NCI-H748 (cell line): ENCODE results near the gene RCSD1.
"Not testable (repeated sequence)": the region's sequence is repeated elsewhere in the genome, so short reads cannot be mapped to it uniquely, and the experiment has no call there.

Experiments
- DNase-seq: peaks from one replicate; lab custom pipeline; 2025; ENCODE audit not compliant: unreplicated experiment; lab: John Stamatoyannopoulos, UW

Gene RCSD1

DNA sequence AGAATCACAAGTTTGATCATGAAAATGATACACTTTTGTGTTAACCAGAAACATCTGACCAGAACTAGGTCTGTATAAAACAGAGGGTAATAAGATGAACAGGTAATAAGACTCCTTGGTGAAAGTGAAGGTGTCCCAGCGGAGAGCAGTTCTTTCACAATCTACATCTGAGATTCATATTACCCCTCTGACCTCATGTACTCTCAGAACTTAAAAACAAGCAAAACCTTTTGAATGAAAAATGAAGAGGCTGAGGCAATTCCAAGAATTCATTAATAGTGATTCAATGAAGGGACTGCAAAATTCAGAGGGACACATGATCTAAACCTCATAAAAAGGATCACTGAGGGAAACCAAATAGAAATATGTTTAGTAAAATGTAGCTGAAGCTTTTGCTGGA is 80.8 kb downstream of the RCSD1 start:
- DNase-seq, result no peak

DNA sequence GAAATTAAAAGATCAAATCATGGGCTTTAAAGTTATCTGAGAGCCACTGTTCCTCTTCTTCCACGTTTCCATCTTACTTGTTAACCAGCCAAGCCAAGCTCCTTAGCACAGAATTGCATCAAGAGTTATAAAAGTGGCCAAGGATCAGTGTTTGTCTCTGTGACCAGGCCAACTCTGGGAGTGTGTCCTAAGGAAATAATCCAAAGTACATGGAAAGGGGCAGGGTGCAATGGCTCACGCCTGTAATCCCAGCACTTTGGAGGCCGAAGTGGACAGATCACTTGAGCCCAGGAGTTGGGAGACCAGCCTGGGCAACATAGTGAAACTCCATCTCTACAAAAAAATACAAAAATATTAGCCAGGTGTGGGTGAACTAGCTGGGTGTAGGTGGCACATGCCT is 81.8 kb downstream of the RCSD1 start:
- no peak for DNase-seq

DNA sequence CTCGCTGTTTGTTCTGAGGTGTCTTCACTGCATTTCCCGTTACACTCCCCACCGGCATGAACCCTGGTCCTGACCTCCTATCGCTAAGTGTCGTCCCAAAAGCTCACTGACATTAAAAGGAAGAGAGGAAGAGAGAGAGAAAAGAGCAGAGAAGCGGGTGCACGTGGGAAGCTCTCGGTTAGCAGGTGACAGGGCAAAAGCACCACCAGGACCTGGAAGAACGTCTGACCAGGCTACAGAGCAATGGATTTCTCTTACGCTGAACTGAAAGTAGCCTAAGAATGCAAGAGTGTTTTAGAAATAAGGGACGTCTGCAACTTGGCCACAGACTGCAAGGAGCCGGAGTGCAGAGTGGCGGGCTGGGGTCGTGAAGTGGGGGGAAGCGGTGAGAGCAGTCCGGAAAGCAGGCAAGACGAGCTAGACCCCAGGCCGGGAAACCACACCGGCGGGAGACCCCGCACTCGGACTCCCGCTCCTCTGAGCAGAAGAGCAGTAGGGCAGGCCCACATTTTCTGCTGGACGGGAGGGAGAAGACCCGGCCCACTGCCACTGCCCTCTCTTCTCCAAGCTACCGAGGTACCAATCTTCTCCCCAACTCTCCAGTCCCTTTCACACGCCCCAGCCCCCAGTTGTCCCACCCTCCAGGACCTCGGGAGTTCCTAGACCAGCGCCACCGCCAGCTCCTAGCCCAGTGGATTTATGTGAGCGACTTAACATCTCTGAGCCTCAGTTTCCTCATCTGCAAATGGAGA is 83.5 kb downstream of the RCSD1 start:
- DNase-seq, result peak; percentile 22

DNA sequence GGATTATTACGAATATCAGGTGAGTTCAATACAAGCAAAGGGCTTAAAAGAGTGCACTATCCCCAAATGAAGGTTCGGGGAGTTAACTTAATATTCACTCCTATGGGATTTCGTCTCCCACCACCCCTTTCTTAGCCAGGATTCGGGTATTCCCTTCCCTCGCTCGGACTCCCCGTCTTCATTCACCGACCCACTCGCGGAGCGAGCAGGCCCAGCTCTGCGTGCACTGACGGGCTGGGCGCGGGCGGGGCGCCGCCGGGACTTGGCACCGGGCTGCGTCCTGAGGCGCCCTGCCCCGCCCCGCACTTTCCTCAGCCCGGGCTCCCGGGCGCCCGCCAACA is 84.0 kb downstream of the RCSD1 start:
- DNase-seq, result no peak

DNA sequence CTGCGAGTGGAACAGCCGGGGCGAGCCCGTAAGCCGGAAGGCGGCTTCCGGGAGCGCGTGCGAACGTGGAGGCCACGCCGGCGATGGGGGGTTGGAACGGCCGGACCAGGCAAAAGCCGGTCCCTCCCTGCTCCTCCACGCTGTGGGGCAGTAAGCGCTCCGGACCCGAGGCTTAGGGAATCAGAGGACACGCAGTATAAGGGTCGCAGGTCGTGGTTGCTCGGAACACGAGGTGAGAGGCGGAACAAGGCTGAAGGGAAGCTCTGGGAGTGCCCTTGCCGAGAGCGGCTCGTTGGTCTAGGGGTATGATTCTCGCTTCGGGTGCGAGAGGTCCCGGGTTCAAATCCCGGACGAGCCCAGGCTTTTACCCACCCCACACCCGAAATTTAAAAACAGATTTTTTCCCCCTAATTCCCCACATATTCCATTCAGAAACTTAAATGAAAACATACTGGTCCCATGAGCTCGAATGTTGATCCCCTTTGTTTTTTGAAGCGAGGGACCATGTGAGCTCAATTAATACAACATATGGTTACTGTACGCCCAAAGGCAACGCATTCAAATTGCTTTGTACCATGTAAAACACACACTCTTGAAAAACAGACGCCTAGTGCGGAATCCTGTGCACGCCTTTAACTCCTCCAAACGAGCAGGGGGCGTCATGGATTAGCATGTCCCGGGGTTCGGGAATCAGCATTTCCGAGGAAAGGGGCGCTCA is 84.6 kb downstream of the RCSD1 start:
- DNase-seq, result peak; percentile 88

DNA sequence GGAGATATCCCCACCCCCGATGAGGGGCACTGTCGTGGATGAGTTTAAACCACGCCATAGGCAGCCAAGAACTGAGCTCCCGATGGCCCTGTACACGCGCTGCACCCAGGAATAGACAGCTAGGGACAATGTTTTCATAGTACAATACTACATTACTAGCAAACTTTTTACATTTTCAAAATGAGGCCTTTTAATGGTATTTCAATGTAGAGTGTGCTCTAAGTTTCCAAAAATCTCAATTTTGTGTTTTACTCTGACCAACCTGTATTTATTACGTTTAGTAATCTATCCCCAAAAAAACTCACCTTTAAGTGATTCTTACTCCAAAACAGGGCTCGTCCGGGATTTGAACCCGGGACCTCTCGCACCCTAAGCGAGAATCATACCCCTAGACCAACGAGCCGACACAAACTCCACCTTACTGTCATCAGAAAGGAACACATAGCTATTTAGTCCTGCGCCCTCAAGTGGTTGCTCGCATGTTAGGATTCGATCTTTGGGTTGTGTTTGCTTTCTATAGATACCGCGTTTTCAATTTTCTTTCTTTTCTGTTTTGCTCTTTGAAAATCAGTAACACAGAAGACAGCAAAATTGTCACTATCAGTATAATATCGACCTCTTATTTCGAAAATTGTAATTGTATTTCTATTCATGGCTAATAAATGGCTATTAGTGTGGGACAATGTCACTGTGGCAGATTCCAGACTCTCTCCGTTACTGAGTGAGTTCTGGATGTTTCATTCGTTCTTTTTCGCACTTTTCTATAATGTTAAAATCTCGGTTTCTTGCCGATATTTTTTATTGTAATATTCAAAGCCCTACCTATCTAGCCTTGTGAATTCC is 85.3 kb downstream of the RCSD1 start:
- DNase-seq, result peak; percentile 84

DNA sequence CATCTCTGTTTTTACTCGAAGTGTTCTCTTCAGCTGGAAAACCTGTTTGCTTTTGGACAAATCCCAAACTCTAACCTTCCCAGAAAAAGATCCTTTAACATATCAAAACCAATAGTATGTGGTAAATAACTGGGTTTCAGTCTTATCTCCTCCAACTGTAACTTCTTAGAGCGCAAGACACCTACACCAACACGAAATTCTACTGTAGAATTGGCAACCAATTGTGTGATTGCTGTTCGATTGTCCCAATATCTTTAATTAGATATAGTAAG is 85.9 kb downstream of the RCSD1 start:
- peak; percentile 39 for DNase-seq

DNA sequence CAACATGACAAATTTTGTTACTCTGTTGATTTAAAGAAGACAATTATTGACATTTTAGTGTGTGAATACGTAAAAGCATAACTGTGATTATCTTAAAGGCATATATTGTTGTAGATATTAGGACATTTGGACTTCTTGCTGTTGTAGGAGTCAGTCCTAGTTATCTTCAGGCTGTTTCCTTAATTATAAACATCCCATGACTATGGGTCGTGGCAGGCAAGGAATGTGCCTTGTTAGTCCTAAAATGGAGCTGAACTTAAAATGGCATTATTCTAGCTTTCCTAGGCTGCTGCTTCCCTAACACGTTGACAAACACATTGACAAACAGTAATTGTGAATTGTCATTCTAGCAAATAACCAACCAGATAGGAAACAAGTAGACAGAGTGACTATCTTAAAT is 87.3 kb downstream of the RCSD1 start:
- no peak for DNase-seq

DNA sequence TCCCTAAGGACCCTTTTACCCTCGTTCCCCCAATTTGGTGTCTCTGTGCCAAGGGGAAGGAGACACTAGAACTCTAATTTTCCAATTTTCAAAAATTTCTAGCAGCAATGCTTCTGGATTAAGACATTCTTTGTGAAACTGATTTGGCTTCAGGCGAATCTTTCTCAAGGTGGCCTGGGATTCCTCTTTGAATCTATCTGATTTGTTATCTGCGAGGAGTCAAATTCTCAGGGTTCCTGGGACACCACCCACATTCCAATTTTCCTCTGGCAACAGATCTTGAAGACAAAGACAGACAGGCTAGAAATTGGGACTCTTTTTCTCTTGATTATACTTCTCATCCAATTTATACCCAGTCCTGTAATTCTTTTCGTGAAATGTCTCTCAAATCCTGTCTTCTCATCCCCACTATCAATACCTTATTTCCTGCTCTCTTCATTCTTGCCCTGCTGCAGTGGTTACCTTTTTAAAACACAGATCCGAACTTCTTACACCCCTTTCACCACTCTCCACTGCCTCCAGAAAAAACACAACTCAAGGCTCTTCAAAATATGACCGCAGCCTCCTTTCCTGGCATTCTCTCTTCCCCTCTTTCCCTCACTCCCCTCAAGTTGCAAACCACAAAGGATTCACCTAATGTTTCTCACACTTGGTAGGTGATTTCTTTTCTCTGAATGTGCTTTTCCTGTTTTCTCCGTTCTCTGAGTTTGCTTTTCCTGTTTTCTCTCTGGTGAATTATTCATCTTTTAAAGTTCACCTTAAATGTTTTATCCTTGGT is 89.1 kb downstream of the RCSD1 start:
- DNase-seq, result no peak

DNA sequence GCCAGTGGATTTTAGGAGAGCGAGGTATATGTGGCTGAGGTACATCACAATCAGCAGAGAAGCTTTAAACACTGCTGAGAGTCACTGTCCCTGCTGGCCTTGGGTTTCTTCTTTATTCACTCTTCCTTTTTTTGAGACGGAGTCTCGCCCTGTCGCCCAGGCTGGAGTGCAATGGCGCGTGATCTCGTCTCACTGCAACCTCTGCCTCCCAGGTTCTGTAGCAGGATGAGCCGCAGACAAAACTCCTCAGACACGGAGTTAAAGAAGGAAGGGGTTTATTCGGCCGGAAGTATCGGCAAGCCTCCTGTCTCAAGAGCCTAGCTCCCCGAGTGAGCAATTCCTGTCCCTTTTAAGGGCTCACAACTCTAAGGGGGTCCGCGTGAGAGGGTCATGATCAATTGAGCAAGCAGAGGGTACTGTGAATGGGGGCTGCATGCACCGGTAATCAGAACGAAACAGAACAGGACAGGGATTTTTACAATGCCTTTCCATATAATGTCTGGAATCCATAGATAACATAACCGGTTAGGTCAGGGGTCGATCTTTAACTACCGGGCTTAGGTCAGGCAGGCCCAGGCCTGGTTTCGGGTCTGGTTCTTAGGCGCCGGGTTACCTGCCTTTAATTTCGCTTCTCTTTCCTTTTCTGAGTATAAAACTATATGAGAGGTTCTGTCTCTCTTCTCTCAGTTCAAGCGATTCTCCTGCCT is 89.8 kb downstream of the RCSD1 start:
- not testable (repeated sequence) for DNase-seq

DNA sequence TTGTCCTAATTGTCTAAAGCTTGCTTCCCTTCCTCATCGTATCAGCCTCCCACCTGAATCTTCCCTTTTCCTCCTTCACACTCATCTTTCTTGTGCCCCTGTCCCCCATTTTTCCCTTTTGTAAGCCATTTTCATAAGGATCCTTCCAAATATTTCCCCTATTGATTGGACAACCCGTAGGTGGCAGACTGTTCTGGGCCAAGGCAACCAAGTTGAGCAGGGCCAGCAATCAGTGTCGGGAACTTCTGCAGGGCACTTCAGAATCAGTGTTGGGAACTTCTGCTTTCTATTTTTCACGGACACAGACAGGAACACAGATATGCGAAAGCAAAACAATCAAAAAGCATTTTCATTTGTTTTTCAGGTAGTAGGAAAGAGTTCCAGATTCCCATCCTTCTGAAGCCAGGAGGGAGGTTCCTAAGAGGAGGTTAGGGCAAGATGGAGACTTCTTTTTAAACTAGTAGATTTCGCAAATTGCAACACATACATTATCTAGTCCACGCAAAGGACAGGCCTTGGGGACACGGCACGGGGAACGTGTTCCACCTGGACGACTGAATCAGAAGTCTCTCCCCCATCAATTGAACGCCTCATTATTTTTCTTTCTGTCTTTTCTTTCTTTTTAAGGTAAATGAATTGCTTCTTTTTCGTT is 91.1 kb downstream of the RCSD1 start:
- DNase-seq, result peak; percentile 38

DNA sequence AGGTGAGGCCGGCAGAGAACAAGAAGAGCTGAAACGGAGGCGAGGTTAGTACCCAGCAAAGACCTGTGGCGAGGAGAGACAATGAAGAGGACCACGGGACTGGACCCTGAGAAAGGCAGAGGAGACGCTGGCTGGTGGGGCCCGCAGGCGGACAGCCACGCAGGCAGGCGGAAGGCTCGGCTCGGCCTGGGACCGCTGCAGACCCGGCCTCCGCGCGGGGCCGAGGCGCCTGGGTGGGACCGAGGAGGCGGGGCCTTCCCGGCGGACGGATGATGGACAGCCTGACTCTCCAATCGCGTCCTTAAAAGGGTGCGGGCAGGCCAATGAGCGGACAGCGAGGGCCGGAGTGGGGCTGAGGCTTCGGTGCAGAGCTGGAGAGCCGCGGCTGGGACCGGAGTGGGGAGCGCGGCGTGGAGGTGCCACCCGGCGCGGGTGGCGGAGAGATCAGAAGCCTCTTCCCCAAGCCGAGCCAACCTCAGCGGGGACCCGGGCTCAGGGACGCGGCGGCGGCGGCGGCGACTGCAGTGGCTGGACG is 91.7 kb downstream of the RCSD1 start, which contains the start of gene MPZL1:
TSS of gene MPZL1 (plus strand) at position 366 of the 535 bp plus-strand sequence. CDS start 170 bp downstream, outside the sequence.
- peak; percentile 92 for DNase-seq

DNA sequence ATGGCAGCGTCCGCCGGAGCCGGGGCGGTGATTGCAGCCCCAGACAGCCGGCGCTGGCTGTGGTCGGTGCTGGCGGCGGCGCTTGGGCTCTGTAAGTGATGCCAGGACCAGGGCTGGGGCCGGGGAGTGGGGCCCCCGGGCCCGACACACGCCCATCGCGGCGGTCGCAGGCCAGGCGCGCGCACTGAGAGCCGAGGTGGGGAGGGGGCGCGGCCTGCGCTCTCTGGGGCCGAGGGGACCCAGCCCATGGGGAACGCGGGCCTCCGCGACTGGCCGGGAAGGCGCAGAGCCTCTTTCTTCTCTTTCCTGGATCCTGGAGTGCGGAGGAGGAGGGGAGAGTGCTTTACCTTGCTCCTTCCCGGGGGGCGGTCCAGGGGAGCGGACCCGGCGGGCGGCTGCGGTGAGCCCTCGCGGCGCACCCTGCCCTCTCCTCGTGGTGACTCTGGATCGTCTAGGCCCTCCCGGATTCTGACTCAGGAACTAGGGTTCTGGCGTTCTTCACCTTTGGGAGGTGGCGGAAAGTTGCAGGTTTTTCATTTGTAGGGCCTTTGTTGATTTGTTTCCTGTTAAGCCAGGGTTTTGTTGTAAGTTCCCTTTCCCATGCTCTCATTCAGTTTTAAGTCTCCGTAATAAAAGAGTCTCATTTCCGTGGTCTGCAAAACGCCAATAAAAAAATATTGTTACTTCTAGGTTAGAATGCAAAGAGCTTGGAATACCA is 92.3 kb downstream of the RCSD1 start:
- DNase-seq, result peak; percentile 81

DNA sequence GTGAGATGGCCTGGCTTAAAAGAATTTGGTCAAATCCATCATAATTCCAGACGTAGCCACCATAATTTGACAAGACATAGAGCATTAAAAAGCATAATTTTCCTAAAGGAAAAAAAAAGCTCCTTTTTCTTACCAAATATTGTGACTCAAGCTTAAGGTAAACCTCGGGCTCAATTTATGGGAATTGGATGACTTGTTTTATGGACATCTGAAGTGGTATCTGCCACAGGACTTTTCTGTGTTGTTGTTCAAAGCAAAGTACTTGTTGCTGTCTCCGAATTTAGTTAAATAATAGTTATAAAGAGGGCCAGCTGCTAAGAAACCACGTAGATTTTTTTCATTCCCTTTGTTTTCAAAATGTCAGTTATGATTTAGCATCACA is 92.8 kb downstream of the RCSD1 start:
- no peak for DNase-seq

DNA sequence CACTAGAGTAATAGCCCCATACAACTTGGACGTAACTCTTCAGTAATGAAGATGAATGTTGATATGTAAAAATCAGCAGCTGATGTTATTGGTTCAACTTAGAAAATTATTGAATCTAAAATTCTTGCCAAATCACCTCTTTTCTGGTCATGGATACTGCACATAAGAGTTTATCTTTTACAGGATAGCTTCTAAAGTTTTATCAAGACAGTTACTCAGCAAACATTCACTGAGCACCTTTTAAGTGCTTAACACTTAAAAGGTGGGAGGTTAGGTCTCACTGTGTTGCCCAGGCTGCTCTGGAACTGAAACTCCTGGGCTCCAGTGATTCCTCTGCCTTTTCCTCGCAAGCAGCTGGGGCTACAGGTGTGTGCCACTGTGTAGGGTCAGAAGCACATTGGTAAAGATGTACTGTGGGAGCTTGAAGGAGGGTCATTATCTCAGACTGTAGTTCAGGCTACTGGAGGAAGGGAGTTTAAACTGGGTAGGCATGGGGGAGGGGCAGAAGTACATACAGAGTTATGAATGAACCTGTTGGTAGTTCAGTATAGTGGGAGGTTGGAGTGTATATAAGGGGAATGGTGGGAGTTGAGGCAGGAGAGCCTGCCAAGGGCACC is 93.8 kb downstream of the RCSD1 start:
- no peak for DNase-seq

DNA sequence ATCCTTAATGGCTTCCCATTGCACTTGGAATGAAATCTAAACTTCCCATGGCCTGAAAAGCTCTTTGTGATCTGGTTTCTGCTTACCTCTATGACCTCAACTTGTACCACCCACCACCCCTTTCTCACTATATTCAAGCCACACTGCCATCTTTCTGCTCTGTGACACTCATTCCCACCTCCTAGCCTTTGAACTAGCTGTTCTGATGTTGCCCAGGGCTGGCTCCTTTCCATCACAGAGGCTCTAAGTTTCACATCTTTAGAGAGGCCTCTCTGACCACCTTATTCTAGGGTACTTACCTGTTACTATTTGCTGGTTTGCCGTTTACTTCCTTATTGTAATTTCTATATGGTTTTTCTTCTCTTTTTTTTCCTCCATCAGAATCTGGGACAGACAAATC is 96.0 kb downstream of the RCSD1 start:
- DNase-seq, result no peak

DNA sequence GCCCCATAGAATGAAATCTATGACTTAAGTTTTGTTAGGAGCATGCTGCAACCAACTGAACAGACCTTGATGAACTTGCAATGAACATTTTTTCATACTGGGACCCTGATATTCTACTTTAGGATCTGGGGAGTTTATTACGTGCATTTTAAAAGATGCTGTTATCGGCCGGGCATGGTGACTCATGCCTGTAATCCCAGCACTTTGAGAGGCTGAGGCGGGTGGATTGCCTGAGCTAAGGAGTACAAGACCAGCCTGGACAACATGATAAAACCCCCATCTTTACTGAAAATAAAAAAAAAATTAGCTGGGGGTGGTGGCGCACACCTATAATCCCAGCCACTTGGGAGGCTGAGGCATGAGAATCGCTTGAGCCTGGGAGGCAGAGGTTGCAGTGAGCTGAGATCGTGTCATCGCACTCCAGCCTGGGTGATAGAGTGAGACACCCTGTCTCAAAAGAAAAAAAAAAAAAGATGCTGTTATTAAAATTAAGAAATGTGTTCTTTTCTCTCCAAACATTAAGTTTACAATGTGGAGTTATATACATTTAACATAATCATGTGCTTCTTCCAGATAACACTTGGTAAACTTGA is 98.9 kb downstream of the RCSD1 start:
- no peak for DNase-seq

DNA sequence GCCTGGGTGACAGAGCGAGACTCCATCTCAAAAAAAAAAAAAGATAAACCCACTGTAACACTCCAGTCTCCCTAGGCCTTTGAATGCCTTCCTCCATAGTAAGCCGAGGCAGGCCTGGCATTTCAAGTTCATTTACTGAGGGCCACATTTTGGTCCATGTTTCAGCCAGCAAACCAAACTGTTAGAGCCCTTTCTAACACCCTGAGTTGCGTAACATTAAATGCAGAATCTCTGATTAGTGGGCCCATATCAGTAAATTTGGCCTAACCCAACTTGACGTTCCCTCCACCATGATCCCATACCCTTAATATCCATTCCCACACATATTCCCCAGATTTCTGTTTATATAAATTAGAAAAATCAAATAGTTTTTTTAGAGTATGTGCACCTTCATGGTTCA is 104.2 kb downstream of the RCSD1 start:
- DNase-seq, result no peak
